ENCODE results near the gene OTUD3.
A peak's percentile ranks its signal among the peaks of the same experiment; 100 is the strongest.
"Not testable (repeated sequence)": the region's sequence is repeated elsewhere in the genome, so short reads cannot be mapped to it uniquely, and the experiment has no call there.

The OTUD3 gene

GRCh38 chr1:19869453-19869852 lies 12.7 kb upstream of the OTUD3 start:
- not testable (repeated sequence) for DNase-seq (ENCODE audit: low spot score)

- peak; percentile 50 for DNase-seq (ENCODE audit: low spot score)
These were observed 12.3 kb upstream of the OTUD3 start for GRCh38 chr1:19869929-19870328.

DNA sequence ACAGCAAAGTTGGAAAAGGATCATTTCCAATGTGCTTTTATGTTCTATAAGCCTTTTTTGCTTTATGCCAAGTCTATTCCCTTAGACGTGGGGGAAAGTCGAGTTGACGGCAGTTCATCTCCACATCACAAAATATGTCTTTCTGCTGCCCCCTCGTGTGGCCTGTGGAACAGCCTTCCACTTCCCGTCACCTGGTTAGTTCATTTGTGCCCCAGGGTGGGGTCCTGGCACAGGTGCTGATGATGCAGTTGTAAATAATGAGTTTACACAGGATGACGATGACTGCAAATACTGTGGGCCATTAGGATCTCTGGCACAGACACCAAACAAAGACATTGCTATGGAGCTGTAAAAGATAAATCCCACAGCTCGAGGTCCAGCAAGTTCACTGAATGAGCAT lies 10.0 kb upstream of the OTUD3 start:
- DNase-seq (ENCODE audit: low spot score), result no peak

DNA sequence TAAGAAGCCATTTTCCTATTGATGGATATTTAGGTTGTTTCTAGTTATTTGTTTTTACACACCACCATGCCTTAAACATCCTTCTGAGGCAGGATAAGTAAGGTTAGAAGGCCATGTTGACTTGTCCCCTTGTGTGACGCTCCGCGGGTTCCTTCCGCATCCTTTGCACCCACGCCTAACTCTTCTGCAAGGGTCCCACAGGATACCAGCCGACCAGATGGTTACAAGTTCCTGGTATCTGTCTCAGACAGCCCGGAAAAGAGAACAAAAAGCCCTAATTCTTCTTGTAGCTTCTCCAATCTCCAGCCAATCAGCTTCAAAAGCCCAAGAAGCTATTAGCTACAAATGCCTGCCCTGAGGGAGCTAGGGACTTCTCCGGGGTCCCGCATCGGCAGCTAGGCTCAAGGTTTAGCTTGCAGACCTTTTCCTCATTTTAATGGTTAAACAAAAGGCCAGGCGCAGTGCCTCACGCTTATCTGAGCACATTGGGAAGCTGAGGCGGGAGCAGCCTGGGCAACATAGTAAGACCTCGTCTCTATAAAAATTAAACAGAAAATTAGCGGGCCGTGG lies 4.9 kb upstream of the OTUD3 start:
- DNase-seq (ENCODE audit: low spot score), result no peak

DNA sequence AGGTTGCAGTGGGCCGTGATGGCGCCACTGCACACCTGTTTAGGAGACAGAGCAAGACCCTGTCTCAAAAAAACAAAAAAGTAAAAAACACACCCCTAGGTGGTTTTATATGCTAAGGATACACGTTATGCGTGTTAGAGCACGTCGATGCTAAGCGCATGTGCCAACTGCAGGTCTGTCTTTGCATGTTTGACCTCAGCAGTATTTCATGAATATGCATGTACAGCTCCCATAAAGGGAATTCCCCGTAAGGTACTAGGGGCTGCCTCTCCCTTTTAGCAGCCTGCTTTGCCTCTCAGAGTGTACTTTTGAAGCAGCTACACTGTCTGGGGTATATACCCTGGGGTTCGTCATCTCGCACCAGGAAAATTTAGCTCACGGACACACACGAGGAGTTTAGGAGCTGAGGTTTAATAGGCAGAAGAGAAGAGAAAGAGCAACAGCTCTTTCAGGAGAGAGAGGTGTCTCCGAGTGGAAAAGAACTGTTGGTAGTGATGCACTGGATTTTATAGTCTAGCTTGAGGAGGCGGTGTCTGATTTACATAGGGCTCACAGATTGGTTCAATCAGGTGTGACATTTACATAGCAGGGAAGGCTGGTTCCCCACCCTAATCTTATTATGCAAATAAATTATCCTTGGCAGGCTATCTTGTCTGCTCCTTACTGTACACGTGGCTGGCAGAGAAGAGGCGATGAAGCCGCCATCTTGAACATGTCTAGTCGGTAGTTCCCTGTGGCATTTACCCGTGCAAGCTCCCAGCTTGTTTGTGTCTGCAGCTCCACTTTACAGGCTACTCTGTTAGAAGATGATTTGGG lies 4.2 kb upstream of the OTUD3 start:
- no peak for DNase-seq (ENCODE audit: low spot score)

DNA sequence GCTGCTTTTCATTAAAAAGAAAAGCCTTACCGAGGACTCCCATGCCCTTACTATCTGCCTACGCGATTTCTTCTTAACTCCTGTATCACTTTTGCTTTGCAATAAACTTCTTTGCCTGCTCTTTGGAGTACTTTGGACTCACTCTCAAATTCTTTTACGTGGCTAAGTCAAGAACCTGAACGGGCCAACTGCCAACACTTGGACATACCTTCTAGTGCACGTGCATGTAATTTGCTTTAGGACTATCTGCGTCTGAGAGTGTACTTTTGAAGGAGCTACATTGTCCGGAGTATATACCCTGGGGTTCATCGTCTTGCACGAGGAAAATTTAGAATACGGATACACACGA lies 3.6 kb upstream of the OTUD3 start:
- no peak for DNase-seq (ENCODE audit: low spot score)

DNA sequence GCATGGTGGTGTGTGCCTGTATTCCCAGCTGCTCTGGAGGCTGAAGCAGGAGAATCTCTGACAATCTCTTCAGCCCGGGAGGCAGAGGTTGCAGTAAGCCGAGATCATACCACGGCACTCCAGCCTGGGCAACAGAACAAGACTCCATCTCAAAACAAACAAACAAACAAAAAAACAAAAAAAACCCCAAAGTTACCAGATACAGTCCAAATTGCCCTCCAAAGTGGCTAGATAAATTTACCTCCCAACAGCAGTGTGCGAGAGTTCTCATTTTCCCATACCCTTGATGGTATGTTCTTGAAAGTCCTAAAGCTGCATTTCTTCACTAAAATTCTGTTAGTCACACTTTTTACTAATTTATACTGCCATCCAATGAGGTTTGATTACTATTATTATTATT lies 3.0 kb upstream of the OTUD3 start:
- DNase-seq (ENCODE audit: low spot score), result no peak

GRCh38 chr1:19879661-19880060 lies 2.5 kb upstream of the OTUD3 start:
- no peak for DNase-seq (ENCODE audit: low spot score)

DNA sequence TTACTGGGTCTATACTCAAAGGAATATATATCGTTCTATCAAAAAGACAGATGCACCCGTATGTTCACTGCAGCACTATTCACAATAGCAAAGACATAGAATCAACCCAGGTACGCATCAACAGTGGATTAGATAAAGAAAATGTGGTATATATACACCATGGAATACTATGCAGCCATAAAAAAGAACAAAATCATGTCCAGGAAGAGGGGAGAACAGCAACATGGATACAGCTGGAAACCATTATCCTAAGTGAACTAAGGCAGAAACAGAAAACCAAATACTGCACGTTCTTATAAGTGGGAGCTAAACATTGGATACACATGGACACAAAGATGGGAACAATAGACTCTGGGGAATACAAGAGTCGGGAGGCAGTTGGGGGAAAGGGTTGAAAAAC lies 1.4 kb upstream of the OTUD3 start:
- not testable (repeated sequence) for DNase-seq (ENCODE audit: low spot score)

- DNase-seq (ENCODE audit: low spot score), result no peak
These were observed 2.1 kb downstream of the OTUD3 start for GRCh38 chr1:19884312-19884711.

GRCh38 chr1:19885821-19886220 lies 3.6 kb downstream of the OTUD3 start:
- DNase-seq (ENCODE audit: low spot score), result no peak

GRCh38 chr1:19888112-19888511 lies 5.9 kb downstream of the OTUD3 start:
- DNase-seq (ENCODE audit: low spot score), result no peak

GRCh38 chr1:19889656-19890055 lies 7.5 kb downstream of the OTUD3 start:
- DNase-seq (ENCODE audit: low spot score), result no peak

GRCh38 chr1:19892129-19892528 lies 9.9 kb downstream of the OTUD3 start:
- DNase-seq (ENCODE audit: low spot score), result no peak

GRCh38 chr1:19892628-19893168 lies 10.5 kb downstream of the OTUD3 start:
- no peak for DNase-seq (ENCODE audit: low spot score)

GRCh38 chr1:19893687-19894086 lies 11.5 kb downstream of the OTUD3 start:
- DNase-seq (ENCODE audit: low spot score), result no peak

- DNase-seq (ENCODE audit: low spot score), result no peak
These were observed 12.0 kb downstream of the OTUD3 start for GRCh38 chr1:19894218-19894617.

DNA sequence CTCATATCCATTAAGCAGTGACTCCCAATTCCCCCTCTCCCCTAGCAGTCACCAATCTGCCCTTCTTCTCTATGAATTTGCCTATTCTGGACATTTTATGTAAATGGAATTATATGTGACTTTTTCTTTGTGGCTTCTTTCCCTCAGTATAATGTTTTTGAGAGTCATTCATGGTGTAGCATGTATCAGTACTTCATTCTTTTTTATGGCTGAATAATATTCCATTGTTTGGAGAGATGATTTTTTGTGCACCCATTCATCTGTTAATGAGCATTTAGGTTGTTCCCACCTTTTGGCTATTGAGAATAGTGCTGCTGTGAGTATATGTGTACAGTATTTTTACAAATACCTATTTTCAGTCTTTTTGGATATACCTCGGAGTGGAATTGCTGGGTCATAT lies 19.5 kb downstream of the OTUD3 start:
- DNase-seq (ENCODE audit: low spot score), result no peak

DNA sequence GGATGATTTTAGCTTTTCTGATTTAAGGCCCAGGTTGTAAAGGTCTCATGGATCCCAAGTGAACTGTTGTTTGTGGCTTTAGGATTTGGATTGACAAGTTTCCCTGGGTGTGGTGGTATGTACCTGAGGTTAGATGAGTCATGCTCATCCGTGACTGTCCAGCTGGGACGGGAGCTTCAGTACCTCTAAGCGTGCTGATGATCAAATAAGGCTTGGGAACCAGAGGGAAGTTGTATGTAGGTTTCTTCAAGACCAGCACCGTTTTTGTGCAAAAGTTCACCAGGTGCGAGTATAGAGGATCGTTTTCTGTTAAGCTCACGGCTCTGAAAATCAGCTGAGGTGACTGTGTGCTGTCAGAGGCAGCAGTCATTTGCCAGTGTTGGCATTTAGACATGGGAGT lies 21.4 kb downstream of the OTUD3 start:
- DNase-seq (ENCODE audit: low spot score), result no peak

DNA sequence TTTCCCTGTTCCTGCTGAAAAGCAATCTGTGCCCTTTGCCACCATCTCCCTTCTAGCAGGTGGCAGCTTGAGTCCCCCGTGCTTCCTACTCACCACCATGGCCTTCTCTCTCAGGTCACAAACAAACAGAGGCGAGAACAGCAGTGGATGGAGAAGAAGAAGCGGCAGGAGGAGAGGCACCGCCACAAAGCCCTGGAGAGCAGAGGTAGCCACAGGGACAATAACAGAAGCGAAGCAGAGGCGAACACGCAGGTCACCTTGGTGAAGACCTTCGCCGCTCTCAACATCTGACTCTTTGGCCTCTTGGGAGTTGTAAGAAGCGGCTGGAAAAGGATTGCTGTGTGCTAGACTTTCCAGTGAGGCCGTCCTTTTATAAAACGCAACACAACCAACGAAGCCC lies 25.3 kb downstream of the OTUD3 start:
- DNase-seq (ENCODE audit: low spot score), result no peak

DNA sequence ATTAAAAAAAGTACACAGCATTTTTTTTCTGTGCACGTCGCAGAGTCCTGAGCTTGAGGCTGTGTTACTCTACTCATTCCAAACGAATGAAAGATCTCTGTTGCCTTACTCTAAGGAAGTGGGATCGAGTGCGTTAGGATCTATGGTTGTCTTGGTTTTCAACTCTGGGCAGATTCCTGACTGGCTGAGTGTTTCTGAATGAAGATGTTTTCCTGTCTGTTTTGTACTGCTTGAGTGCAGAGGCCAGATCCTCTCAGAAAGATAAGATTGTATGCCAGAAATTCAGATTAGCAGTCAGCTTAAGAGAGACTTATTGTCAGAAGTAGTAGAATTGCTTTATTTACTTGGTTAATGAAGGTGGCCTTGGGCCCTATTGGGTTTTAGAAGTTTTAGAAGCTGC lies 27.2 kb downstream of the OTUD3 start:
- DNase-seq (ENCODE audit: low spot score), result no peak

DNA sequence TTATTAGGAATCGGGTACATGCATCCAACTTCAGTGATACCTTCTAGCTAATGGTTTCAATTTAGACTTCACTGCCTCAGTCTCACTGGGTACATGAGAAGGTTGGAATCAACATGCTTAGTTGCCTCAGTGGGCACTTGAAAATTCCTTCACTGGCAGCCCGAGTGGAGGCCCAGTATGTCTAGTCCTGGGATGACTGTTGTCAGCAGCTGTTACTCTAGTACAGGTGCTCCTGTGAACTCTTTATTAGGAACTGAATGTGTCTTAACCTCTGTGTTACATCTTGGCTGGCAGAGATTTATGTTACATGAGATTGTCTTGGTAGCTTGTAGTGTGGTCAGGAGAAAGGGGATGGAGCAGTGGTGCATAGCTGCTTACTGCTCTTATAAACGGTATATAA lies 27.8 kb downstream of the OTUD3 start:
- no peak for DNase-seq (ENCODE audit: low spot score)

DNA sequence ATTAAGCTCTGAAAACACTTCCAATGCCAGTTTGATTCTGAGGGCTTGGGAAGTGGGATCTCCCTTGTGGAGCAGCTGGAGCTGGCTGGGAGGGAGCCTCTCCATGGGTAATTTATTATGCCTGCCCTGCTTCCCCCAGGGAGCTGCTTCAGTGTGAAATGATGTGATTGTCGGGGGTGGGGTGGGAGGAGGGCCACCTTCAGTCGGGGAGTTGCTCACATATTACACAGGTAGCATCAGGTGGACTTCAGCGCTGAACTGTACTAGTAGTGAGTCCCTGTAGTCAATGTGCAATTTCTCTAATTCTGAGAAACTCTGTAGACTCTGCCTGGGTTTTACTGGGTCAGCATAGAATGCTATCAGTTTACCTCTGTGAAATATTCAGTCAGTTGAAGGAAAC lies 28.5 kb downstream of the OTUD3 start:
- no peak for DNase-seq (ENCODE audit: low spot score)

GRCh38 chr1:19918057-19918456 lies 35.9 kb downstream of the OTUD3 start:
- DNase-seq (ENCODE audit: low spot score), result peak; percentile 86
